Astrocyte of the spinal cord (primary cell): ENCODE results near the gene GCC2.
"Not testable (repeated sequence)": the region's sequence is repeated elsewhere in the genome, so short reads cannot be mapped to it uniquely, and the experiment has no call there.

Source experiments
- DNase-seq: peaks from one replicate; pipeline ENCODE4 v3.0.0; 2011; ENCODE audit warnings: low read depth, low spot score
- H3K4me3 ChIP-seq: 2 replicates; pipeline ENCODE4 v1.5.1; 2011; ENCODE audit warnings: low read depth, mild to moderate bottlenecking, low read length, moderate library complexity
- CTCF ChIP-seq: IDR thresholded peaks from 2 replicates; pipeline ENCODE4 v1.5.1; 2012; ENCODE audit warnings: low read depth, mild to moderate bottlenecking, low read length, inconsistent platforms
- in situ Hi-C: cut with HindIII; loops from 2 replicates; pipeline ENCODE4 v1.10.0; 2017; ENCODE audit warnings: low sequenced_read_pairs

The GCC2 gene

DNA sequence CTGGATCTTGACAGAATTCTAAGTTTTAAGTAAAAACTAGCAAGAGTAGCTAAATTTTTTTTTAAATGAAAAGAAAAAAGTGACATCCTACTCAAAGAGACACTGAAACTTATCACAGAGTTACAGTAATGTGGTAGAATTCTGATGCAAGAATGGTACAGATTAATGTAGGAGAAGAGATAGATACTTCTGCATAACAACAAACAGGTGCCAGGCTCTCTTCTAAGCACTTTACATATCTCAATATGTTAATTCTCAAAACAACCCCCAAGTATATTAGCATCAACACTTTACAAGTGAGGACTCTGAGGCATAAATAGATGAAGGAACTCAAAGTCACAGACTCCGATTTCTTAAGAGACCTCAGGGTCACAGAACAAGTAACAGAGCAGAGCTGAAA, 28.1 kb downstream of the GCC2 start:
- H3K4me3 ChIP-seq = no peak overlapping the region
- in situ Hi-C loops = no loop called here
- TF ChIP-seq CTCF = no peak

DNA sequence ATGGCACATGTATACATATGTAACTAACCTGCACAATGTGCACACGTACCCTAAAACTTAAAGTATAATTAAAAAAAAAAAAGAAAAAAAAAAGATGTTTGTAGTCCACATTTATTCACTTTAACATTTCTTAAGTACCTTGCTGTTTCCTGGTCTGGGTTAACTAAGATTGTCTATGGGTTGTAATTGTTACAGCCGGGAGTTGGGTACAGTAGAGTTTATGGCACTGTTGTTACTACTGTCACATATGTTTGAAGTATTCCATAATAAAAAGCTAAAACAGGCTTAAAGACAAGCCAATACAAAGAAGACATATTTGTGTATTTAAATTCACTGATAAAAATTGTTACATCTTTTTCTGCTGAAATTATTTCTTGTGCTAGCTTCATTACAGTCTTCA, 36.2 kb downstream of the GCC2 start:
- no peak for DNase-seq
- in situ Hi-C loops = no loop called here

More for the DNA sequence above, 28.1 kb downstream of the GCC2 start:
- DNase-seq = no peak

DNA sequence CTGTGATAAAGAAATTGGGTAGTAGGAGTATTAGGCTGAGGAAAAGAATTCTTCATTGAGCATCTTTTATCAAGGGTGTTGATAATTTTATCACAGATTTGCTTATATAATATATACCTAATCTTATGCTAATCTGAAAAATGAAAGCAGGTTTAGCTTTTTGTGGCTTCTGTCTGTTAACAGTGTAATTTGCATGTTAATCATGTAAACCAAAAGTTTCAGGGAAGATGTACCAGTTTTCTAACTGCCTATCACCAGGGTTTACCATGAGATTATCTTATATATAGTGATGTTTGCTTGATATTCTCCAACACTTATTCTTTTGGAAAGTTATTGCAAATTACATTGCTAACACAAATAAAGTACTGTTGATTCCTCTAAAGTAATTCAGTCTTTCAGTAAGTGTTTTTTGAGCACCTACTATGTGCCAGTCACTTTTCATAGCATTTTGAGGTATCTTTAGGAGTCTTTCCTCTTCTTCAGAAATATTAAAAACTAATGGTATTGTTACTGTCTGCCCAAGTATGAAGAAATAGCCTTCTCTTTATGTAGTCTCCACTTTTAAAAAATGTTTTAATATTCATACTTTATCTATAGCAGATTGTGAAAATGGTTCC, 41.6 kb downstream of the GCC2 start:
- DNase-seq = no peak
- in situ Hi-C loops = no loop called here
- H3K4me3 ChIP-seq = no peak overlapping the region
- no peak for TF ChIP-seq CTCF

More for the DNA sequence above, 36.2 kb downstream of the GCC2 start:
- no peak for TF ChIP-seq CTCF
- H3K4me3 ChIP-seq = no peak overlapping the region

DNA sequence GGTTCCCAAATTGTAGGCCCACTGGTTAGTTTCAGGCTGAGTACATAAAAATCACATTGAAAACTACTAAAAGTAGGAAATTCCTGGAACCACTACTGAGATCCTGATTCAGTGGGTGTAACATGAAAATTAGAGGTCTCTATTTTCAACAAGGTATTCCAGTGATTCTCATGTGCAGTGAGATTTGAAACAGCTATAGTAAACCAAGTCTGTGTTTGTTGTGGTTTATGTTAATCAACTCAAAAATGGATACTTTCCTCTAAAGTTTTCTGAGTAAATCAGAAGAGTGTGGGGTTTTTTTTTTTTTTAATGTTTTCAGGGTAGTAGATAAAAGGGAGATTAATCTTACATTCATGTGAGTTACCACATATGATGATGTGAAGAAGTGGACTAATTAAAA, 42.8 kb downstream of the GCC2 start:
- in situ Hi-C loops = no loop called here
- TF ChIP-seq CTCF = no peak
- DNase-seq = peak; percentile 14
- H3K4me3 ChIP-seq = no peak overlapping the region

DNA sequence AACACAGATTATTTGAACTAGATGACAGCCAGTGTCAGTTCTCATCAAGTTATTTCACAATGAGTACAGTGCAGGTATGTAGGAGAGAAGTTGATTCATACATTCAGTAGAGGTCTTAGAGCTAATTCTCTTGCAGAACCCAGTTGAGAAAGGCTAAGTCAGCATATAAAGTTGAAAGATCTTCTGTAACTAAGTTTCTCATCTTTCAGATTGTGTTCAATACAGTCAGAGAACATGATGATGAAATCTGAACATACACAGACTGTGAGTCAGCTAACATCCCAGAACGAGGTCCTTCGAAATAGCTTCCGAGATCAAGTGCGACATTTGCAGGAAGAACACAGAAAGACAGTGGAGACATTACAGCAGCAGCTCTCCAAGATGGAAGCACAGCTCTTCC, 43.4 kb downstream of the GCC2 start:
- peak; percentile 95 for DNase-seq
- H3K4me3 ChIP-seq = no peak overlapping the region
- in situ Hi-C loops = no loop called here
- TF ChIP-seq CTCF = no peak

- DNase-seq, in situ Hi-C loops: not testable (repeated sequence)
Measured at GRCh38 chr2:108496167-108496566, 47.2 kb downstream of the GCC2 start.

GRCh38 chr2:108507620-108508019, 58.6 kb downstream of the GCC2 start:
- H3K4me3 ChIP-seq, in situ Hi-C loops: not testable (repeated sequence)
- DNase-seq = peak; percentile 35

More at GRCh38 chr2:108496167-108496566, 47.2 kb downstream of the GCC2 start:
- not testable (repeated sequence) for H3K4me3 ChIP-seq

DNA sequence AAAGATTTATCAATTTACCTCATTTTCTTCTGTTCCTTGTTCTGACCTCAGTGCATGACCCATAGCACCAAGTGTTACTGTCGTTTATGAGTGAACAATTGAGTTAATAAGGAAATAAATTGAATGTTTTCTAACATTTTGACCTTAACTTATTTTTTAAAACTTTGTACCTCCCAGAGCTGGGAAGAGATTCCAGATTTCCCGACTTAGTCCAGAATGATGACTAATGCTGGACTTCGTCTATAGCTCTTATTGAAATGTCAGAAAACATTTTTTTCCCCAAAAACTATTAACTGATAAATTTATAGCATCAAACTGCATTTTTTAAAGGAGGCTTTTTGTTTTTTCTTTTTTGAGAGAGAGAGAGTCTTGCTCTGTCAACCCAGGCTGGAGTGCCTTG, 63.4 kb downstream of the GCC2 start:
- DNase-seq, in situ Hi-C loops, H3K4me3 ChIP-seq: not testable (repeated sequence)

DNA sequence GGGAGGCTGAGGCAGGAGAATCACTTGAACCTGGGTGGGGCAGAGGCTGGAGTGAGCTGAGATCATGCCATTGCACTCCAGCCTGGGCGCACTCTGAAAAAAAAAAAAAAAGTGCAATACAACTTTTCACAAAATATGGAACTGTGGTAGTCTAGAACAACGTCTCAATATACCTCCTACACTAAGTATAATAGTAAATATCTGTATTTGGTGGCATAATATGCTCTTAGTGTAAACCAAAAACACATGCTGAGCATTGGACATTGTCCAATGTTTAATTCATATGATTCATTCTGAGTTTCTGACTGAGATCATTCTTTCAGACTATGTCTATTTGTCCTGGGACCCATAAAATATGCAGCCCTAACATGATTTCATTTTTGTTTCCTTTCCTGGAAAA, 65.5 kb downstream of the GCC2 start:
- peak; percentile 19 for DNase-seq
- H3K4me3 ChIP-seq, in situ Hi-C loops: not testable (repeated sequence)

GRCh38 chr2:108524688-108525087, 75.7 kb downstream of the GCC2 start:
- H3K4me3 ChIP-seq, in situ Hi-C loops, DNase-seq: not testable (repeated sequence)

DNA sequence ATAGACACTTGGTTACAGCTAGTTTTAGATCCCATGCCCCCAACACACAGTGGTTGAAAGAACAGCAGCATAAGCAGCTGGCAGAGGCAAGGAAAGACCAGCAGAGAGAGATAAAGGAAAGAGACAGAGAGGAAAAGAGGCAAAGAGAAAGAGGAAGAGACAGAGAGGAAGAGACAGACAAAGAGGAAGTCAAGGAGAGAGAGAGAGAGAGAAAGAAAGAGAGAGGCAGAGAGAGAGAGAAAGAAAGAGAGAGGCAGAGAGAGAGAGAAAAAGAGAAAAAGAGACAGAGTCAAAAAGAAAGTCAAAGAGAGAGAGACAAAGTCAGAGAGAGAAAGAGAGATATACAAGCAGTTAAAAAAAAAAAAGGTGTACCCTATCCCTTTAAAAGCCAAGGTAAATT, 76.3 kb downstream of the GCC2 start:
- DNase-seq, in situ Hi-C loops, H3K4me3 ChIP-seq: not testable (repeated sequence)
